H9 (cell line): ENCODE data around the gene APBB2. TPM values are rescaled to one million over a fixed set of nuclear protein-coding genes. Genes with fewer than 3 reads are reported as not detected.

Experiments used
- DNase-seq: peaks from one replicate; pipeline ENCODE4 v3.0.0-alpha.2; 2017
- H2AFZ ChIP-seq: one replicate; pipeline ENCODE4 v1.6.1; 2013; ENCODE audit warnings: mild to moderate bottlenecking, low read length, control low read depth, moderate library complexity
- H2AK5ac ChIP-seq: 2 replicates; pipeline ENCODE4 v1.6.1; 2013; ENCODE audit warnings: low read length, control low read depth, mixed read lengths; ENCODE audit not compliant: insufficient read length
- H2BK120ac ChIP-seq: one replicate; pipeline ENCODE4 v1.6.1; 2013; ENCODE audit warnings: low read depth, mild to moderate bottlenecking, low read length, control low read depth, inconsistent platforms; ENCODE audit not compliant: poor library complexity, severe bottlenecking
- H2BK12ac ChIP-seq: 2 replicates; pipeline ENCODE4 v1.6.1; 2013; ENCODE audit warnings: low read length, control low read depth, mixed read lengths, low read depth; ENCODE audit not compliant: insufficient read length
- H2BK15ac ChIP-seq: 2 replicates; pipeline ENCODE4 v1.6.1; 2013; ENCODE audit warnings: low read depth, low read length, control low read depth
- H2BK20ac ChIP-seq: one replicate; pipeline ENCODE4 v1.6.1; 2013; ENCODE audit warnings: low read depth, mild to moderate bottlenecking, low read length, control low read depth, inconsistent platforms; ENCODE audit not compliant: poor library complexity, severe bottlenecking
- H2BK5ac ChIP-seq: 2 replicates; pipeline ENCODE4 v1.6.1; 2013; ENCODE audit warnings: low read length, control low read depth, mixed read lengths; ENCODE audit not compliant: insufficient read length
- H3K14ac ChIP-seq: 2 replicates; pipeline ENCODE4 v1.6.1; 2013; ENCODE audit warnings: low read length, control low read depth; ENCODE audit not compliant: insufficient read depth
- H3K18ac ChIP-seq: 2 replicates; pipeline ENCODE4 v1.6.1; 2013; ENCODE audit warnings: low read depth, mild to moderate bottlenecking, mixed read lengths, low read length, control low read depth; ENCODE audit not compliant: insufficient read length
- H3K23ac ChIP-seq: 2 replicates; pipeline ENCODE4 v1.6.1; 2013; ENCODE audit warnings: low read length, control low read depth, mixed read lengths, low read depth; ENCODE audit not compliant: insufficient read length
- H3K23me2 ChIP-seq: 2 replicates; pipeline ENCODE4 v1.6.1; 2013; ENCODE audit warnings: low read depth, mild to moderate bottlenecking, mixed read lengths, low read length, control low read depth; ENCODE audit not compliant: insufficient read length, poor library complexity, severe bottlenecking
- H3K27ac ChIP-seq: 2 replicates; pipeline ENCODE4 v1.5.1; 2013; ENCODE audit warnings: low read length, control low read depth, mixed read lengths, low read depth; ENCODE audit not compliant: insufficient read length
- H3K27me3 ChIP-seq: 2 replicates; pipeline ENCODE4 v1.6.1; 2013; ENCODE audit warnings: low read length, control low read depth, inconsistent platforms; ENCODE audit not compliant: insufficient read depth
- H3K4ac ChIP-seq: 2 replicates; pipeline ENCODE4 v1.6.1; 2013; ENCODE audit warnings: low read depth, mild to moderate bottlenecking, control low read depth, inconsistent platforms, low read length, moderate library complexity
- H3K4me1 ChIP-seq: 2 replicates; pipeline ENCODE4 v1.6.1; 2013; ENCODE audit warnings: low read length, control low read depth, inconsistent platforms; ENCODE audit not compliant: insufficient read depth
- H3K4me2 ChIP-seq: 2 replicates; pipeline ENCODE4 v1.6.1; 2013; ENCODE audit warnings: low read length, control low read depth, mixed read lengths; ENCODE audit not compliant: insufficient read length, insufficient read depth
- H3K56ac ChIP-seq: 2 replicates; pipeline ENCODE4 v1.6.1; 2013; ENCODE audit warnings: low read depth, mild to moderate bottlenecking, mixed read lengths, low read length, control low read depth; ENCODE audit not compliant: insufficient read length
- H3K79me1 ChIP-seq: 2 replicates; pipeline ENCODE4 v1.6.1; 2013; ENCODE audit warnings: low read depth, mild to moderate bottlenecking, moderate library complexity, low read length, control low read depth, inconsistent platforms; ENCODE audit not compliant: insufficient read depth, poor library complexity, severe bottlenecking
- H3K79me2 ChIP-seq: 2 replicates; pipeline ENCODE4 v1.6.1; 2013; ENCODE audit warnings: low read length, control low read depth, inconsistent platforms; ENCODE audit not compliant: insufficient read depth
- H3K9ac ChIP-seq: 2 replicates; pipeline ENCODE4 v1.6.1; 2013; ENCODE audit warnings: low read length, control low read depth, mixed read lengths; ENCODE audit not compliant: insufficient read length; ENCODE audit errors: extremely low read depth
- H3K9me3 ChIP-seq: one replicate; pipeline ENCODE4 v1.6.1; 2013; ENCODE audit warnings: low read depth, low read length, inconsistent platforms; ENCODE audit not compliant: control insufficient read depth
- H3T11ph ChIP-seq: one replicate; pipeline ENCODE4 v1.6.1; 2013; ENCODE audit warnings: mild to moderate bottlenecking, low read length, control low read depth, inconsistent platforms
- H4K20me1 ChIP-seq: one replicate; pipeline ENCODE4 v1.6.1; 2013; ENCODE audit not compliant: control insufficient read depth, insufficient read length, insufficient read depth
- H4K5ac ChIP-seq: 2 replicates; pipeline ENCODE4 v1.6.1; 2013; ENCODE audit warnings: low read depth, mild to moderate bottlenecking, mixed read lengths, low read length, control low read depth; ENCODE audit not compliant: insufficient read length
- H4K8ac ChIP-seq: replicated peaks from 2 replicates; pipeline ENCODE4 v1.6.1; 2013; ENCODE audit warnings: low read length, control low read depth, mixed read lengths, low read depth; ENCODE audit not compliant: insufficient read length
- H4K91ac ChIP-seq: 2 replicates; pipeline ENCODE4 v1.6.1; 2013; ENCODE audit warnings: low read depth, mild to moderate bottlenecking, moderate library complexity, mixed read lengths, low read length, control low read depth; ENCODE audit not compliant: insufficient read length
- H3K27ac Mint-ChIP-seq, 3 experiments: 2 replicates in 2 of 3; 3 replicates in 1 of 3; pipeline ENCODE4 v1.8.0; 2020 to 2021; ENCODE audit warnings: mixed read lengths in 3 of 3, mild to moderate bottlenecking in 1 of 3, moderate library complexity in 1 of 3
- H3K27me3 Mint-ChIP-seq: 2 replicates; pipeline ENCODE4 v1.8.0; 2021; ENCODE audit warnings: low read depth, mild to moderate bottlenecking, moderate library complexity, mixed read lengths
- H3K36me3 Mint-ChIP-seq, 3 experiments: 2 replicates in 2 of 3; 3 replicates in 1 of 3; pipeline ENCODE4 v1.8.0; 2020 to 2021; ENCODE audit warnings: low read depth in 3 of 3, mixed read lengths in 3 of 3; ENCODE audit not compliant: insufficient read depth in 1 of 3
- H3K4me1 Mint-ChIP-seq, 2 experiments: 2 replicates each; pipeline ENCODE4 v1.8.0; 2020; ENCODE audit warnings: mixed read lengths in 2 of 2
- H3K4me3 Mint-ChIP-seq, 2 experiments: 2 replicates in 1 of 2; 3 replicates in 1 of 2; pipeline ENCODE4 v1.8.0; 2020 to 2021; ENCODE audit warnings: mild to moderate bottlenecking in 2 of 2, mixed read lengths in 2 of 2, moderate library complexity in 1 of 2
- H3K9me3 Mint-ChIP-seq, 2 experiments: 2 replicates in 1 of 2; 3 replicates in 1 of 2; pipeline ENCODE4 v1.8.0; 2020; ENCODE audit warnings: mild to moderate bottlenecking in 2 of 2, mixed read lengths in 2 of 2, moderate library complexity in 1 of 2
- WGBS: extraction: QIAGEN DNeasy Blood & Tissue Kit; methylation state at CpG from one replicate; pipeline ENCODE4 v1.1.7; 2013; ENCODE audit warnings: missing lambda C conversion rate, low lambda C conversion rate, mixed read lengths; ENCODE audit not compliant: insufficient read length; ENCODE audit errors: extremely low coverage; 5-methylcytosine and 5-hydroxymethylcytosine counted together
- total RNA-seq: library from RNA; stranded (reverse); gene quantifications from 2 replicates; pipeline ENCODE4 v1.2.1, GENCODE V29; 2021
- TF ChIP-seq, protein P1 (sequence below): fragments of 200-600 bp; sonication (generic); conservative IDR thresholded peaks from 3 replicates; pipeline ENCODE4 v1.8.0; 2021; ENCODE audit warnings: antibody characterized with exemption, mild to moderate bottlenecking

APBB2 gene
- total RNA-seq, 1 experiment from 2014 or later: 39.6 TPM

DNA sequence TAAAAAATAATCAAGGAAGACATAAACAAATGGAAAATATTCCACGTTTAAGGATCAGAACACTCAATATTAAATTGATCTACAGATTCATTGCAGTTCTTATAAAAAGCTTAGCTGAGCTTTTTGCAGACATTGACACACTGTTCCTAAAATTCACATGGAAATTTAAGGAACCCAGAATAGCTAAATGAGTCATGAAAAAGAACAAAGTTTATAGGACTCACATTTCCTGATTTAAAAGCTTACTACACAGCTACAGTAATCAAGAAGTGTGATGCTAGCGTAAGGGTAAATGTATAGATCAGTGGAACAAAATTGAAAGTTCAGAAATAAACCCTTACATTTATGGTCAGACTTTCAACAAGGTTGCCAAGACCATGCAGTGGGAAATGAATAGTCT, 431.5 kb downstream of the APBB2 start:
- Histone ChIP-seq H3K79me2 (no peaks in the 10 kb centered on the region), H3K9me3 (no peaks in the 10 kb centered on the region), H3K4ac (no peak overlapping the region), H3K18ac (no peak overlapping the region), H4K5ac (no peak overlapping the region), H3K79me1 (no peaks in the 10 kb centered on the region), H2BK5ac (no peak overlapping the region), H2BK12ac (no peak overlapping the region), H3K9ac (no peak overlapping the region), H3K14ac (no peak overlapping the region), H3T11ph (no peak overlapping the region), H3K27ac (no peak overlapping the region), H2AK5ac (no peak overlapping the region), H3K4me1 (no peaks in the 10 kb centered on the region), H3K23me2 (no peaks in the 10 kb centered on the region), H3K27me3 (no peaks in the 10 kb centered on the region), H4K20me1 (no peaks in the 10 kb centered on the region), H2BK120ac (no peak overlapping the region), H2AFZ (no peak overlapping the region), H3K23ac (no peak overlapping the region), H2BK20ac (no peak overlapping the region), H2BK15ac (no peak overlapping the region), H4K91ac (no peak overlapping the region), H3K4me2 (no peak overlapping the region), H4K8ac (no peak overlapping the region), H3K56ac (no peak overlapping the region)
- Mint-ChIP-seq H3K27ac (no peak overlapping the region), H3K36me3 (peaks cover 18 to 27% (median 22%) of the 10 kb centered on the region in 3 experiments), H3K4me3 (no peak overlapping the region), H3K27me3 (no peaks in the 10 kb centered on the region), H3K4me1 (no peaks in the 10 kb centered on the region), H3K9me3 (peaks cover 2 to 3% of the 10 kb centered on the region in 2 experiments; a peak in 2 of 5 replicates)
- TF ChIP-seq, protein P1, sequence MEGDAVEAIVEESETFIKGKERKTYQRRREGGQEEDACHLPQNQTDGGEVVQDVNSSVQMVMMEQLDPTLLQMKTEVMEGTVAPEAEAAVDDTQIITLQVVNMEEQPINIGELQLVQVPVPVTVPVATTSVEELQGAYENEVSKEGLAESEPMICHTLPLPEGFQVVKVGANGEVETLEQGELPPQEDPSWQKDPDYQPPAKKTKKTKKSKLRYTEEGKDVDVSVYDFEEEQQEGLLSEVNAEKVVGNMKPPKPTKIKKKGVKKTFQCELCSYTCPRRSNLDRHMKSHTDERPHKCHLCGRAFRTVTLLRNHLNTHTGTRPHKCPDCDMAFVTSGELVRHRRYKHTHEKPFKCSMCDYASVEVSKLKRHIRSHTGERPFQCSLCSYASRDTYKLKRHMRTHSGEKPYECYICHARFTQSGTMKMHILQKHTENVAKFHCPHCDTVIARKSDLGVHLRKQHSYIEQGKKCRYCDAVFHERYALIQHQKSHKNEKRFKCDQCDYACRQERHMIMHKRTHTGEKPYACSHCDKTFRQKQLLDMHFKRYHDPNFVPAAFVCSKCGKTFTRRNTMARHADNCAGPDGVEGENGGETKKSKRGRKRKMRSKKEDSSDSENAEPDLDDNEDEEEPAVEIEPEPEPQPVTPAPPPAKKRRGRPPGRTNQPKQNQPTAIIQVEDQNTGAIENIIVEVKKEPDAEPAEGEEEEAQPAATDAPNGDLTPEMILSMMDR: no peak
- WGBS: no CpG with 5 or more reads among the region's 2 CpGs
- DNase-seq: no peak
